Heart right ventricle (tissue), 16 donors: ENCODE results near the gene SLC35B4. TPM values are rescaled to one million over a fixed set of nuclear protein-coding genes. Genes with fewer than 3 reads are reported as not detected.
A peak's percentile ranks its signal among the peaks of the same experiment; 100 is the strongest.

Source experiments
- ATAC-seq, 8 donors: fragments of 200-7000 bp; cut with Tn5 transposase; one replicate each; pipeline ENCODE4 v1.9.1; 2020; ENCODE audit warnings: mild to moderate bottlenecking in 8 of 8, moderate library complexity in 8 of 8, moderate number of reproducible peaks in 1 of 8
- DNase-seq, 2 donors: peaks; one replicate each; pipeline ENCODE4 v3.0.0-alpha.2; 2020
- H3K27ac ChIP-seq, 10 donors: fragments of 200-600 bp; sonication (generic) in 2 of 10; one replicate each; pipeline versions ENCODE4 v1.5.0 to v1.8.0; 2020 to 2022; ENCODE audit warnings: mild to moderate bottlenecking in 3 of 10
- H3K27me3 ChIP-seq, 7 donors: fragments of 200-600 bp; one replicate each; pipeline ENCODE4 v1.8.0; 2021 to 2022; ENCODE audit warnings: mild to moderate bottlenecking in 2 of 7
- H3K36me3 ChIP-seq, 9 donors: fragments of 200-600 bp; sonication (generic) in 1 of 9; one replicate each; pipeline versions ENCODE4 v1.5.0 to v1.8.0; 2020 to 2022; ENCODE audit warnings: mild to moderate bottlenecking in 2 of 9
- H3K4me1 ChIP-seq, 9 donors: fragments of 200-600 bp; sonication (generic) in 1 of 9; one replicate each; pipeline versions ENCODE4 v1.5.0 to v1.8.0; 2020 to 2022; ENCODE audit warnings: mild to moderate bottlenecking in 4 of 9
- H3K4me3 ChIP-seq, 10 donors: fragments of 200-600 bp; sonication (generic) in 2 of 10; one replicate each; pipeline versions ENCODE4 v1.5.0 to v1.8.0; 2020 to 2022; ENCODE audit warnings: mild to moderate bottlenecking in 7 of 10, moderate library complexity in 2 of 10
- H3K9me3 ChIP-seq, 11 donors: fragments of 200-600 bp in 10 of 11; sonication (generic) in 2 of 11; one replicate each; pipeline versions ENCODE4 v1.5.0 to v1.8.0; 2013 to 2022; ENCODE audit warnings: mild to moderate bottlenecking in 2 of 11, control low read depth in 1 of 11, moderate library complexity in 1 of 11
- WGBS, 2 donors: extraction: QIAGEN DNeasy Blood & Tissue Kit; methylation state at CpG; one replicate each; pipeline ENCODE4 v1.1.7; 2013; ENCODE audit warnings: inconsistent platforms in 1 of 2; 5-methylcytosine and 5-hydroxymethylcytosine counted together
- intact Hi-C, 10 donors: fragments of 100-400 bp; cut with DNase I; formaldehyde crosslinking; loops; one replicate each; pipeline versions ENCODE4 v1.11.1 to v1.14.2; 2022
- polyA plus RNA-seq, 2 donors: library from polyadenylated mRNA; stranded (reverse); fragments of 200-250 nt; gene quantifications; one replicate each; pipeline ENCODE4 v1.2.3, GENCODE V29; 2013
- total RNA-seq, 10 donors: library from RNA; stranded (reverse); fragmentation: NEBNext Ultra II Directional in 3 of 10; extraction: Animal tissue kit (Norgen Biotek cat#: 25700) in 3 of 10; gene quantifications; one replicate each; pipeline versions ENCODE4 v1.2.1 to v1.2.4, GENCODE V29; 2021 to 2023
- TF ChIP-seq, protein P1 (sequence below), 9 donors: fragments of 200-600 bp; sonication (generic) in 2 of 9; IDR thresholded peaks; one replicate each; pipeline versions ENCODE4 v1.5.0 to v1.8.0; 2021 to 2022; ENCODE audit warnings: antibody characterized with exemption in 9 of 9, mild to moderate bottlenecking in 5 of 9, moderate library complexity in 1 of 9
- donor health status: Arrhythmogenic right ventricular cardiomyopathy.
- donor health status: ischemic (EF 13 %, LVEDD 7.1; RV severe dilation, severe dysfunction).
- donor health status: healthy with polysubstance abuse.
- donor health status: DM: no; HTN: yes; CAD: no.
- donor health status: DM: no; HTN: no; CAD: no.
- donor health status: ischemic (EF 25% LVEDD 6.9; RV normal size, moderate dysfunction).
- donor health status: ischemic (EF 25% LVEDD 5.7; RV mildly dilated, moderate dysfunction).
- donor health status: healthy.
- donor health status: DM: yes; HTN: yes; CAD: no.
- donor health status: Ischemic cardiomyopathy.
- donor health status: ischemic (EF 35%, LVEDD 5.7; RV mildly dilated, moderate dysfunction).
- donor health status: nonischemic (EF 11% LVEDD 7.7; RV severe dilation, severe dysfunction).
- donor health status: DM: yes; HTN: yes; CAD: no.
- donor health status: PGD.
- donor health status: ischemic (EF 29% LVEDD 5.4; RV normal size, mild dysfunction).
- donor health status: nonischemic (EF 23%, LVEDD 6.1; RV moderate dilation, normal function).

SLC35B4 gene
- total and polyA plus RNA-seq, 12 donors: 2.4 to 7.9 (median 4.6) TPM

- TF ChIP-seq, protein P1, sequence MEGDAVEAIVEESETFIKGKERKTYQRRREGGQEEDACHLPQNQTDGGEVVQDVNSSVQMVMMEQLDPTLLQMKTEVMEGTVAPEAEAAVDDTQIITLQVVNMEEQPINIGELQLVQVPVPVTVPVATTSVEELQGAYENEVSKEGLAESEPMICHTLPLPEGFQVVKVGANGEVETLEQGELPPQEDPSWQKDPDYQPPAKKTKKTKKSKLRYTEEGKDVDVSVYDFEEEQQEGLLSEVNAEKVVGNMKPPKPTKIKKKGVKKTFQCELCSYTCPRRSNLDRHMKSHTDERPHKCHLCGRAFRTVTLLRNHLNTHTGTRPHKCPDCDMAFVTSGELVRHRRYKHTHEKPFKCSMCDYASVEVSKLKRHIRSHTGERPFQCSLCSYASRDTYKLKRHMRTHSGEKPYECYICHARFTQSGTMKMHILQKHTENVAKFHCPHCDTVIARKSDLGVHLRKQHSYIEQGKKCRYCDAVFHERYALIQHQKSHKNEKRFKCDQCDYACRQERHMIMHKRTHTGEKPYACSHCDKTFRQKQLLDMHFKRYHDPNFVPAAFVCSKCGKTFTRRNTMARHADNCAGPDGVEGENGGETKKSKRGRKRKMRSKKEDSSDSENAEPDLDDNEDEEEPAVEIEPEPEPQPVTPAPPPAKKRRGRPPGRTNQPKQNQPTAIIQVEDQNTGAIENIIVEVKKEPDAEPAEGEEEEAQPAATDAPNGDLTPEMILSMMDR (IDR thresholded peaks at IDR 0.05): no peak
- no peak for ATAC-seq
- 38 to 54% methylated on average over 4 of the region's 4 CpGs for WGBS, 2 donors
Observed at GRCh38 chr7:134329614-134330346, 13.1 kb upstream of the SLC35B4 start.

GRCh38 chr7:134328900-134329299 is 12.2 kb upstream of the SLC35B4 start:
- ATAC-seq: no peak
- no peak for DNase-seq
- Histone ChIP-seq H3K27me3 (peaks cover 0 to 51% (median 20%) of the 10 kb centered on the region in 7 donors), H3K9me3 (no peaks in the 10 kb centered on the region), H3K27ac (no peak overlapping the region), H3K4me3 (no peak overlapping the region), H3K4me1 (no peaks in the 10 kb centered on the region), H3K36me3 (no peaks in the 10 kb centered on the region)
- intact Hi-C loops: no loop called here
- WGBS, 2 donors: 34 to 35% methylated on average over 2 of the region's 2 CpGs
- TF ChIP-seq, protein P1 (IDR thresholded peaks at IDR 0.05): no peak

More at GRCh38 chr7:134329614-134330346, 13.1 kb upstream of the SLC35B4 start:
- H3K4me3 ChIP-seq: no peak overlapping the region
- H3K4me1 ChIP-seq: no peaks in the 10 kb centered on the region
- DNase-seq: no peak
- intact Hi-C loops: no loop called here
- peaks cover 0 to under 1% (median 0%) of the 10 kb centered on the region in 11 donors for H3K9me3 ChIP-seq
- H3K27me3 ChIP-seq: peaks cover 0 to 51% (median 20%) of the 10 kb centered on the region in 7 donors
- no peaks in the 10 kb centered on the region for H3K36me3 ChIP-seq
- no peak overlapping the region for H3K27ac ChIP-seq

- TF ChIP-seq, protein P1 (IDR thresholded peaks at IDR 0.05): peak in 4 of 9 donors; percentile 11 to 42 (median 29)
- no peaks in the 10 kb centered on the region for H3K9me3 ChIP-seq
- ATAC-seq (no peak), DNase-seq (no peak)
- H3K4me1 ChIP-seq: no peaks in the 10 kb centered on the region
- H3K27me3 ChIP-seq: peaks cover 0 to 51% (median 15%) of the 10 kb centered on the region in 7 donors
- WGBS, 2 donors: 19 to 24% methylated on average over 7 of the region's 7 CpGs
- no peak overlapping the region for H3K27ac ChIP-seq
- no peak overlapping the region for H3K4me3 ChIP-seq
- intact Hi-C loops: no loop called here
- H3K36me3 ChIP-seq: no peaks in the 10 kb centered on the region
Observed at GRCh38 chr7:134327896-134328295, 11.2 kb upstream of the SLC35B4 start.

GRCh38 chr7:134324107-134324506 is 7.4 kb upstream of the SLC35B4 start:
- DNase-seq: no peak
- Histone ChIP-seq H3K4me1 (no peaks in the 10 kb centered on the region), H3K9me3 (no peaks in the 10 kb centered on the region), H3K4me3 (no peak overlapping the region), H3K27me3 (peaks cover 0 to 24% (median 7%) of the 10 kb centered on the region in 7 donors), H3K27ac (no peak overlapping the region), H3K36me3 (no peaks in the 10 kb centered on the region)
- intact Hi-C loops: no loop called here
- TF ChIP-seq, protein P1 (IDR thresholded peaks at IDR 0.05): no peak
- ATAC-seq: no peak
- WGBS, 2 donors: 85 to 88% methylated on average over 2 of the region's 2 CpGs
